Suprapubic skin (tissue), 4 donors: Measurements from ENCODE around the gene STOX1. TPM values are rescaled to one million over a fixed set of nuclear protein-coding genes. Genes with fewer than 3 reads are reported as not detected.

Experiments
- DNase-seq, 2 donors: peaks; one replicate each; pipeline ENCODE4 v3.0.0-alpha.2; 2019; ENCODE audit warnings: low spot score in 2 of 2
- H3K27ac ChIP-seq: fragments of 200-600 bp; sonication (generic); one replicate; pipeline ENCODE4 v1.5.1; 2019
- H3K27me3 ChIP-seq: fragments of 200-600 bp; sonication (generic); one replicate; pipeline ENCODE4 v1.5.1; 2019
- H3K36me3 ChIP-seq: fragments of 200-600 bp; sonication (generic); one replicate; pipeline ENCODE4 v1.5.1; 2019
- H3K4me1 ChIP-seq: fragments of 200-600 bp; sonication (generic); one replicate; pipeline ENCODE4 v1.5.1; 2019
- H3K4me3 ChIP-seq: fragments of 200-600 bp; sonication (generic); one replicate; pipeline ENCODE4 v1.5.1; 2019; ENCODE audit warnings: mild to moderate bottlenecking
- H3K9me3 ChIP-seq: fragments of 200-600 bp; sonication (generic); one replicate; pipeline ENCODE4 v1.5.1; 2019
- EP300 ChIP-seq: sonication (generic); formaldehyde crosslinking; IDR thresholded peaks from one replicate; pipeline ENCODE4 v1.6.1; 2017; ENCODE audit warnings: antibody characterized with exemption
- POLR2A ChIP-seq, 2 donors: fragments of 450-650 bp; IDR thresholded peaks; one replicate each; pipeline ENCODE4 v1.6.1; 2017; ENCODE audit warnings: antibody characterized with exemption in 2 of 2, mild to moderate bottlenecking in 2 of 2, moderate library complexity in 2 of 2
- POLR2AphosphoS5 ChIP-seq, 3 donors: sonication (generic); formaldehyde crosslinking; IDR thresholded peaks; one replicate each; pipeline ENCODE4 v1.6.1; 2017; ENCODE audit warnings: antibody characterized with exemption in 3 of 3
- WGBS: methylation state at CpG from one replicate; pipeline ENCODE4 v1.1.5; 2018; 5-methylcytosine and 5-hydroxymethylcytosine counted together
- total RNA-seq, 4 donors: library from RNA; depleted of rRNA; stranded (reverse); fragments of >200 nt; gene quantifications; one replicate each; pipeline ENCODE4 v1.1.0, GENCODE V29; 2016
- TF ChIP-seq, protein P1 (sequence below), 2 donors: fragments of 200-600 bp in 1 of 2; fragments of 450-650 bp in 1 of 2; sonication (generic) in 1 of 2; IDR thresholded peaks; one replicate each; pipeline ENCODE4 v1.5.1; 2016 to 2019; ENCODE audit warnings: antibody characterized with exemption in 2 of 2, mild to moderate bottlenecking in 1 of 2, moderate library complexity in 1 of 2

STOX1 gene
- total RNA-seq, 4 donors from 2014 or later: 0.64 to 2.2 (median 1.4) TPM

DNA sequence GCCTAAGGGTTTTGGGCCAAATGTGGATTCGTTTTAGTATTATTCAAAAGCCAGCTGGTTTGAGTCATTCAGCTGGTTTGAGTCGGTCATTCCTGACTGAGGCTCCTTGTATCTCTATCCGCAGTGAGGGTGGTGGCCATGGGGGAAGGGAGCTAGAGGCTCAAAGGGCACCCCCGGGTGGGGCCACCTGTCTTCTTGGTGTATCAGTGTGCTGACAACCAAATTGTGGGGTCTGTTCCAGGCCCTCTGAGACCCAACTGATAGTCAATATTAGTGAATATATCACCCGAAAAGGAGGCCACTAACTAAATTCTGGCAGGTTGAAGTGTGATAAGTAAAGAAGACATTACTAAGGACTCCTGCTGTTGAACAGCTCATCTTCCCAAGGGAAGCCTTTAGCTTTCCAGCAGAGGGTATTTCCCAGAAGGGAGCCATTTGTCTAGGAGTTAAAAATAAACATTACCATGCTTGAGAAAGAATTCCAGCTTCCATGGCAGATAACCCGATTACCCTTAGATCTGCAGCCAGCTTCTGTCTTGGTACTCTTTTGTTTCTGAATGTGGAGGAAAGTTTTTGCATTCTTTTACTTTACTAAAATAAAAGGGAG, 43.9 kb downstream of the STOX1 start:
- no peak for TF ChIP-seq POLR2A (IDR thresholded peaks at IDR 0.05)
- TF ChIP-seq, protein P1, sequence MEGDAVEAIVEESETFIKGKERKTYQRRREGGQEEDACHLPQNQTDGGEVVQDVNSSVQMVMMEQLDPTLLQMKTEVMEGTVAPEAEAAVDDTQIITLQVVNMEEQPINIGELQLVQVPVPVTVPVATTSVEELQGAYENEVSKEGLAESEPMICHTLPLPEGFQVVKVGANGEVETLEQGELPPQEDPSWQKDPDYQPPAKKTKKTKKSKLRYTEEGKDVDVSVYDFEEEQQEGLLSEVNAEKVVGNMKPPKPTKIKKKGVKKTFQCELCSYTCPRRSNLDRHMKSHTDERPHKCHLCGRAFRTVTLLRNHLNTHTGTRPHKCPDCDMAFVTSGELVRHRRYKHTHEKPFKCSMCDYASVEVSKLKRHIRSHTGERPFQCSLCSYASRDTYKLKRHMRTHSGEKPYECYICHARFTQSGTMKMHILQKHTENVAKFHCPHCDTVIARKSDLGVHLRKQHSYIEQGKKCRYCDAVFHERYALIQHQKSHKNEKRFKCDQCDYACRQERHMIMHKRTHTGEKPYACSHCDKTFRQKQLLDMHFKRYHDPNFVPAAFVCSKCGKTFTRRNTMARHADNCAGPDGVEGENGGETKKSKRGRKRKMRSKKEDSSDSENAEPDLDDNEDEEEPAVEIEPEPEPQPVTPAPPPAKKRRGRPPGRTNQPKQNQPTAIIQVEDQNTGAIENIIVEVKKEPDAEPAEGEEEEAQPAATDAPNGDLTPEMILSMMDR (IDR thresholded peaks at IDR 0.05): no peak
- no peak for TF ChIP-seq POLR2AphosphoS5 (IDR thresholded peaks at IDR 0.05)
- TF ChIP-seq EP300: no peak
- Histone ChIP-seq H3K4me1 (no peaks in the 10 kb centered on the region), H3K36me3 (no peaks in the 10 kb centered on the region), H3K4me3 (no peak overlapping the region), H3K27me3 (no peaks in the 10 kb centered on the region), H3K27ac (peak overlapping the region; percentile 24), H3K9me3 (no peaks in the 10 kb centered on the region)
- no peak for DNase-seq
- WGBS: 55% methylated on average over 6 of the region's 6 CpGs

DNA sequence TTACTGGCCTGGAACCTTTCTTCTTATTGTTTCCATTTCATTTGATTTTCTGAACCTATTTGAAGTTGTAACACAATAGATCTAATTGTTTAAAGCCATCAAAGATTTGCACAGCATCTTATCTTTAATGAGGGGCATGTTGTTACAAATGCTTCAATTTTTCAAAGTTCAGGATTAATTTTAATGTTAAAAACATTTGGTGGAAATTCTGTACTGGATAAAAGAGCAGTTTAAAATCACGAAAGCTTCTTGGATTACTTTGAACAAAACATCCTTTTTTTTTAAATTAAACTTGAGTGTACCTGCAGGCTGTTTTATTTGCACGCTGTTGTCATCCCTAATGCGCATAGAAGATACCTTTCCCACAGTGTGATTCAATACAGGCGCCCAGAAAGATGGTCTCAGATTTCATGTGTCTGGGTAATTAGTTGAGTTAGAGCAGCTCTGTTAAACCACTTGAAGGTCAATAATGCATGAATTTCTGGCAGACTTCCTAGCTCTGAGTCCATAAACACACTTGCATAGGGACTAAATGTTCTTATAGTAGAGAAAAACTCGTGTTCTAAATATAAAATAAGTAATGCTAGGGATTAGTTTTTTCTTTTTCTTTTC, 44.5 kb downstream of the STOX1 start:
- no peak overlapping the region for H3K27ac ChIP-seq
- no peak for DNase-seq
- no peak overlapping the region for H3K4me3 ChIP-seq
- H3K27me3 ChIP-seq: no peaks in the 10 kb centered on the region
- no peaks in the 10 kb centered on the region for H3K4me1 ChIP-seq
- no peaks in the 10 kb centered on the region for H3K36me3 ChIP-seq
- TF ChIP-seq EP300 (no peak), POLR2AphosphoS5 (IDR thresholded peaks at IDR 0.05) (no peak), POLR2A (IDR thresholded peaks at IDR 0.05) (no peak)
- TF ChIP-seq, protein P1 (IDR thresholded peaks at IDR 0.05): no peak
- no peaks in the 10 kb centered on the region for H3K9me3 ChIP-seq
- 48% methylated on average over 5 of the region's 5 CpGs for WGBS

DNA sequence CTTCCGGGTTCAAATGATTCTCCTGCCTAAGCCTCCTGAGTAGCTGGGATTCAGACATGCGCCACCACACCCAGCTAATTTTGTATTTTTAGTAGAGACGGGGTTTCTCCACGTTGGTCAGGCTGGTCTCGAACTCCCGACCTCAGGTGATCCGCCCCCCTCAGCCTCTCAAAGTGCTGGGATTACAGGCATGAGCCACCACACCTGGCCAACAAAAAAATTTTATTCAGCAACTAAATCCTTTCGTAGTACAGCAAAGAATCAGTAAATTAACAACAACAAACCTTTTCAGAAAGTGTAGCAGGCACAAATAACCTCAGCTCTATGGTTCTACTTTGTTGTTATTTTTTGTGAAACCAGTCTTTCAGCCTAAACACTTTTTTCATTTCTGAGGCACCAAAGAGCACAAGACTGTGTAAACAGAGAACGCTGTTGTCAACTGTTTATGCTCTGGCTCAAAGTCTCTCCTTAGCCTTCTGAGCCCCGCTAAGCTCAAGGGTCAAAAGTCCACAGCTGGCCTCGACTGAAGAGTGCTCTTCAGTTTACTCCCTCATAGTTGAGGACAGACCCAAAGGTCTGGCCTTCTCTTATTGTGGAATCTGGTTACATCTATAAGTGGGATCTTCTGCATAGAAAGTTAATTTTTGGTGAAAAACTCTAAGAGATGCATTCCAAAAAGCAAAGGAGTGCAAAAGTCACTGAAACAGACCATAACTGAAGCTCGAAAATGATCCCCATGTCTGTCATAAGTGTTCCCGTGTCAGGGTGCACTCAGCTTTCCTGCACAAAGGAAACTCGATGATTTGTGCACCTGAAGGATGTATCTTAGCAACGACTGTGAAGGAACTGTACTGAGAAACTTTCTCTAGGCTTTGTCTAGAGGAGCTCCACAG, 49.2 kb downstream of the STOX1 start:
- TF ChIP-seq POLR2A (IDR thresholded peaks at IDR 0.05): no peak
- TF ChIP-seq POLR2AphosphoS5 (IDR thresholded peaks at IDR 0.05): no peak
- TF ChIP-seq EP300: no peak
- TF ChIP-seq, protein P1 (IDR thresholded peaks at IDR 0.05): no peak
- no peaks in the 10 kb centered on the region for H3K9me3 ChIP-seq
- no peak overlapping the region for H3K4me3 ChIP-seq
- H3K36me3 ChIP-seq: no peaks in the 10 kb centered on the region
- H3K4me1 ChIP-seq: no peaks in the 10 kb centered on the region
- H3K27ac ChIP-seq: no peak overlapping the region
- DNase-seq: no peak
- no peaks in the 10 kb centered on the region for H3K27me3 ChIP-seq
- WGBS: 77% methylated on average over 15 of the region's 15 CpGs

DNA sequence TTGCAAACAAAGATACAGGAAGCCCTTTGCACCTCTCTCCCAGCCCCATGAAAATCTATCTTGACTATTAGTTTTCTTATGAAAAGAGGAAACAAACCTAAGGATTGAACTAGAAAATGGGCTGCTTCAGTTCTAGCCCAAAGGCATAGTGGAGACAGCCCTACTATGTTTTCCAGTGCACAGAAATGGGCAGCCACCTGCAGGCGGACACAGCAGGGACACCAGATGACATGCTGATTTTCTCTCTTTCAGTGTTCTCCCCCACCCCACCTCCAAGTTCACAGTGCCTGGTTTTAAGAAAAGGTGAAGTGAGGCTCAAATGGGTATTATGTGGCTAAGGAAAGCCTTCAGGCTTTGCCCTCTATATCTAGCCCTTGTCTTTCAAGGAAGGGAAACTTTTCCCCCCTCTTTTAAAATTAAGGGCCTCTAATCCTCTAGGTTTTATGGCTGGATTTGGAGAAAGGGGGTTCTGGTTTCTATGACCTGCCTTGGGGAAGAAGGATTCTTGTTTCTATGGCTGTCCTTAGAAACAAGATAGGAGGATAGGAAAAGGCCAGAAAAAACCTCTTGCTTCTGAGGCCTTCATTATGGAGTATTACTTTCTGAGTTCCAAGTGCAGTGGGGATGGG, 50.3 kb downstream of the STOX1 start:
- TF ChIP-seq POLR2A (IDR thresholded peaks at IDR 0.05): no peak
- TF ChIP-seq, protein P1 (IDR thresholded peaks at IDR 0.05): no peak
- TF ChIP-seq POLR2AphosphoS5 (IDR thresholded peaks at IDR 0.05): no peak
- TF ChIP-seq EP300: no peak
- no peaks in the 10 kb centered on the region for H3K27me3 ChIP-seq
- H3K36me3 ChIP-seq: no peaks in the 10 kb centered on the region
- H3K4me3 ChIP-seq: no peak overlapping the region
- no peaks in the 10 kb centered on the region for H3K4me1 ChIP-seq
- no peak overlapping the region for H3K27ac ChIP-seq
- no peak for DNase-seq
- H3K9me3 ChIP-seq: no peaks in the 10 kb centered on the region
- WGBS: 94% methylated on average over 1 of the region's 1 CpG
